Parathyroid adenoma (tissue), 2 donors: ENCODE measurements around the gene SMCHD1.

Experiments used
- H2AFZ ChIP-seq: fragments of 300-600 bp; sonication (generic); one replicate; pipeline ENCODE4 v1.7.0; 2017; ENCODE audit warnings: antibody characterized with exemption, mild to moderate bottlenecking
- H3K27ac ChIP-seq: fragments of 300-600 bp; sonication (generic); one replicate; pipeline ENCODE4 v1.7.0; 2017
- H3K27me3 ChIP-seq: fragments of 300-600 bp; sonication (generic); one replicate; pipeline ENCODE4 v1.7.0; 2017; ENCODE audit warnings: low read length; ENCODE audit not compliant: control insufficient read depth, insufficient read depth
- H3K36me3 ChIP-seq: fragments of 300-600 bp; sonication (generic); one replicate; pipeline ENCODE4 v1.7.0; 2017; ENCODE audit warnings: low read length; ENCODE audit not compliant: control insufficient read depth, insufficient read depth
- H3K4me1 ChIP-seq: fragments of 300-600 bp; sonication (generic); one replicate; pipeline ENCODE4 v1.7.0; 2017; ENCODE audit warnings: control low read depth
- H3K4me2 ChIP-seq: fragments of 300-600 bp; sonication (generic); one replicate; pipeline ENCODE4 v1.7.0; 2017; ENCODE audit warnings: low read length
- H3K4me3 ChIP-seq: fragments of 300-600 bp; sonication (generic); one replicate; pipeline ENCODE4 v1.7.0; 2017; ENCODE audit warnings: low read depth, low read length
- H3K79me2 ChIP-seq: fragments of 300-600 bp; sonication (generic); one replicate; pipeline ENCODE4 v1.7.0; 2017; ENCODE audit warnings: control low read depth
- H3K9ac ChIP-seq: fragments of 300-600 bp; sonication (generic); one replicate; pipeline ENCODE4 v1.7.0; 2017; ENCODE audit warnings: mild to moderate bottlenecking
- H3K9me3 ChIP-seq: fragments of 300-600 bp; sonication (generic); one replicate; pipeline ENCODE4 v1.7.0; 2017; ENCODE audit warnings: low read length; ENCODE audit not compliant: control insufficient read depth
- CTCF ChIP-seq: fragments of 300-600 bp; sonication (generic); IDR thresholded peaks from one replicate; pipeline ENCODE4 v1.7.0; 2017; ENCODE audit warnings: antibody characterized with exemption, mild to moderate bottlenecking
- donor health status: primary hyperparathyroidism.

Gene SMCHD1

GRCh38 chr18:2651981-2652380 lies 3.5 kb upstream of the SMCHD1 start:
- H3K4me1 ChIP-seq = no peaks in the 10 kb centered on the region
- no peaks in the 10 kb centered on the region for H3K36me3 ChIP-seq
- no peak overlapping the region for H3K9ac ChIP-seq
- H3K9me3 ChIP-seq = no peaks in the 10 kb centered on the region
- no peak overlapping the region for H3K4me3 ChIP-seq
- H3K27ac ChIP-seq = no peak overlapping the region
- H3K79me2 ChIP-seq = no peaks in the 10 kb centered on the region
- no peak for TF ChIP-seq CTCF
- no peaks in the 10 kb centered on the region for H3K27me3 ChIP-seq
- H2AFZ ChIP-seq = no peak overlapping the region
- no peak overlapping the region for H3K4me2 ChIP-seq

- Histone ChIP-seq H3K4me1 (peaks cover 9% of the 10 kb centered on the region), H3K9ac (no peak overlapping the region), H3K27me3 (no peaks in the 10 kb centered on the region), H2AFZ (peak overlapping the region; percentile 24), H3K36me3 (no peaks in the 10 kb centered on the region), H3K4me3 (no peak overlapping the region), H3K79me2 (peaks cover 6% of the 10 kb centered on the region), H3K9me3 (no peaks in the 10 kb centered on the region), H3K27ac (no peak overlapping the region), H3K4me2 (no peak overlapping the region)
- TF ChIP-seq CTCF = no peak
Observed at GRCh38 chr18:2653467-2653866, 2.1 kb upstream of the SMCHD1 start.

GRCh38 chr18:2654169-2654927 lies 1.2 kb upstream of the SMCHD1 start:
- peak overlapping the region; percentile 83 for H3K27ac ChIP-seq
- H2AFZ ChIP-seq = peak overlapping the region; percentile 99
- peaks cover 9% of the 10 kb centered on the region for H3K4me1 ChIP-seq
- no peaks in the 10 kb centered on the region for H3K27me3 ChIP-seq
- H3K4me3 ChIP-seq = peak overlapping the region; percentile 78
- TF ChIP-seq CTCF = no peak
- no peak overlapping the region for H3K9ac ChIP-seq
- H3K9me3 ChIP-seq = no peaks in the 10 kb centered on the region
- no peaks in the 10 kb centered on the region for H3K36me3 ChIP-seq
- peaks cover 12% of the 10 kb centered on the region for H3K79me2 ChIP-seq
- H3K4me2 ChIP-seq = peak overlapping the region; percentile 66

GRCh38 chr18:2654928-2655177 lies 673 bp upstream of the SMCHD1 start:
- H3K9me3 ChIP-seq = no peaks in the 10 kb centered on the region
- peak overlapping the region; percentile 83 for H3K27ac ChIP-seq
- H3K9ac ChIP-seq = peak overlapping the region; percentile 79
- TF ChIP-seq CTCF = no peak
- no peaks in the 10 kb centered on the region for H3K27me3 ChIP-seq
- peak overlapping the region; percentile 66 for H3K4me2 ChIP-seq
- H2AFZ ChIP-seq = peak overlapping the region; percentile 99
- H3K79me2 ChIP-seq = peaks cover 14% of the 10 kb centered on the region
- H3K4me3 ChIP-seq = peak overlapping the region; percentile 78
- peaks cover 9% of the 10 kb centered on the region for H3K4me1 ChIP-seq
- H3K36me3 ChIP-seq = no peaks in the 10 kb centered on the region

GRCh38 chr18:2655954-2656236 lies 369 bp downstream of the SMCHD1 start:
- Histone ChIP-seq H3K4me3 (peak overlapping the region; percentile 78), H3K79me2 (peaks cover 19% of the 10 kb centered on the region), H3K4me1 (peaks cover 9% of the 10 kb centered on the region), H3K4me2 (peak overlapping the region; percentile 89), H3K9me3 (no peaks in the 10 kb centered on the region), H3K27ac (peak overlapping the region; percentile 83), H3K36me3 (no peaks in the 10 kb centered on the region), H3K27me3 (no peaks in the 10 kb centered on the region), H2AFZ (peak overlapping the region; percentile 74), H3K9ac (peak overlapping the region; percentile 64)
- no peak for TF ChIP-seq CTCF
